Stomach (tissue), 4 donors: ENCODE measurements around the gene RETREG1.

Experiments used
- CTCF ChIP-seq, 7 experiments: fragments of 450-650 bp in 4 of 7; fragments of 200-600 bp in 3 of 7; sonication (generic) in 3 of 7; IDR thresholded peaks; one replicate each; pipeline ENCODE4 v1.5.1; 2016 to 2019; ENCODE audit warnings: antibody characterized with exemption in 7 of 7, control low read depth in 2 of 7, mild to moderate bottlenecking in 1 of 7
- EP300 ChIP-seq: sonication (generic); formaldehyde crosslinking; IDR thresholded peaks from one replicate; pipeline ENCODE4 v1.6.1; 2017; ENCODE audit warnings: antibody characterized with exemption
- POLR2A ChIP-seq, 4 donors: fragments of 450-650 bp; IDR thresholded peaks; one replicate each; pipeline ENCODE4 v1.6.1; 2016; ENCODE audit warnings: antibody characterized with exemption in 4 of 4, control low read depth in 2 of 4, mild to moderate bottlenecking in 1 of 4, moderate library complexity in 1 of 4
- POLR2AphosphoS5 ChIP-seq, 3 donors: sonication (generic); formaldehyde crosslinking; IDR thresholded peaks; one replicate each; pipeline ENCODE4 v1.6.1; 2016; ENCODE audit warnings: antibody characterized with exemption in 3 of 3

- TF ChIP-seq CTCF (IDR thresholded peaks at IDR 0.05) = peak in 5 of 7 experiments; percentile 37 to 54 (median 51)
- peak in 1 of 3 donors; percentile 18 for TF ChIP-seq POLR2AphosphoS5 (IDR thresholded peaks at IDR 0.05)
- TF ChIP-seq EP300 = no peak
- no peak for TF ChIP-seq POLR2A (IDR thresholded peaks at IDR 0.05)
These were observed 66.4 kb downstream of the RETREG1 start for GRCh38 chr5:16550316-16550952.
